Ishikawa (cell line): Measurements from ENCODE around the gene NHLRC4.

ENCODE experiments used
- EP300 ChIP-seq: IDR thresholded peaks from 2 replicates; pipeline ENCODE4 v1.6.1; 2012; ENCODE audit warnings: borderline replicate concordance
- RAD21 ChIP-seq: IDR thresholded peaks from 2 replicates; pipeline ENCODE4 v1.6.1; 2012; ENCODE audit warnings: low read depth
- TAF1 ChIP-seq: IDR thresholded peaks from 2 replicates; pipeline ENCODE4 v1.6.1; 2012; ENCODE audit warnings: low read depth, mild to moderate bottlenecking
- TF ChIP-seq, protein P1 (sequence below): IDR thresholded peaks from 2 replicates; pipeline ENCODE4 v1.6.1; 2012; ENCODE audit warnings: low read depth, mild to moderate bottlenecking
- TF ChIP-seq, protein P2 (sequence below): IDR thresholded peaks from 2 replicates; pipeline ENCODE4 v1.6.1; 2012
- TF ChIP-seq, protein P3 (sequence below): IDR thresholded peaks from 2 replicates; pipeline ENCODE4 v1.6.1; 2012

DNA sequence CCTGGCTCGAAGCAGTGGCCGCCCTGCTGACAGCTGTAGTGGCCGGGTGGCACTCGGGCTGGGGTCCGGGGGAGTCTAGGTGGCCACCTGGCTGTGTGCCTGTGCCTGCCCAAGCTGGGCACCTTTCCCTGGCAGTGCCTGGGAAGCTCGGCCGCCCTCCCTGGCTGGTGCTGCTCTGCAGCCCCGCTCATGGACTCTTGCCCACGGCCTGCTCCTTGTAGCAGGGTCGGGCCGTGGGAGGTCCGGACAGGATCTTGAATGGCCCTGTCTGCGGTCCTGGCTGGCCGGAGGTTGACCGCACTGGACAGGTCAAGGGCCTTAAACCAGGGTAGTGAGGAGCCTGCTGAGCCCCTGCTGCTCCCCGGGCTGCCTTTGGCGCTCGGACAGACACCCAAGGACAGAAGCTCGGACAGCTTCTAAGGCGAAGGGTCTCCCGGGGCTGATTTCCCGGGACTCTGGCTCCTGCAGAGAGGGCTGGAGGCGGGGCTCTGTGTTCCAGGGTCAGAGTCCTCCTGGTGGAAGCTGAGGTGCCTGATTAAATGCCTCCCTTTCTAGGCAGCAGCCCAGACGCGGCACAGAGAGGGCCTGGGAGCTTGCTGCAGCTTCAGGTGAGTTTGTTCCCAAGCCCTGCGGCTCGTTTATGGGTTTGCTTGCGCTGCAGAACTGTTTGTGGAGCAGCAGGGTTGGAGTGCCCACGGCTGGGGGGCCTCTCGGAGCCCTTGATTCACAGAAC, 33.2 kb upstream of the NHLRC4 start:
- TF ChIP-seq, protein P1, sequence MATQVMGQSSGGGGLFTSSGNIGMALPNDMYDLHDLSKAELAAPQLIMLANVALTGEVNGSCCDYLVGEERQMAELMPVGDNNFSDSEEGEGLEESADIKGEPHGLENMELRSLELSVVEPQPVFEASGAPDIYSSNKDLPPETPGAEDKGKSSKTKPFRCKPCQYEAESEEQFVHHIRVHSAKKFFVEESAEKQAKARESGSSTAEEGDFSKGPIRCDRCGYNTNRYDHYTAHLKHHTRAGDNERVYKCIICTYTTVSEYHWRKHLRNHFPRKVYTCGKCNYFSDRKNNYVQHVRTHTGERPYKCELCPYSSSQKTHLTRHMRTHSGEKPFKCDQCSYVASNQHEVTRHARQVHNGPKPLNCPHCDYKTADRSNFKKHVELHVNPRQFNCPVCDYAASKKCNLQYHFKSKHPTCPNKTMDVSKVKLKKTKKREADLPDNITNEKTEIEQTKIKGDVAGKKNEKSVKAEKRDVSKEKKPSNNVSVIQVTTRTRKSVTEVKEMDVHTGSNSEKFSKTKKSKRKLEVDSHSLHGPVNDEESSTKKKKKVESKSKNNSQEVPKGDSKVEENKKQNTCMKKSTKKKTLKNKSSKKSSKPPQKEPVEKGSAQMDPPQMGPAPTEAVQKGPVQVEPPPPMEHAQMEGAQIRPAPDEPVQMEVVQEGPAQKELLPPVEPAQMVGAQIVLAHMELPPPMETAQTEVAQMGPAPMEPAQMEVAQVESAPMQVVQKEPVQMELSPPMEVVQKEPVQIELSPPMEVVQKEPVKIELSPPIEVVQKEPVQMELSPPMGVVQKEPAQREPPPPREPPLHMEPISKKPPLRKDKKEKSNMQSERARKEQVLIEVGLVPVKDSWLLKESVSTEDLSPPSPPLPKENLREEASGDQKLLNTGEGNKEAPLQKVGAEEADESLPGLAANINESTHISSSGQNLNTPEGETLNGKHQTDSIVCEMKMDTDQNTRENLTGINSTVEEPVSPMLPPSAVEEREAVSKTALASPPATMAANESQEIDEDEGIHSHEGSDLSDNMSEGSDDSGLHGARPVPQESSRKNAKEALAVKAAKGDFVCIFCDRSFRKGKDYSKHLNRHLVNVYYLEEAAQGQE: no peak
- TF ChIP-seq EP300 (no peak), TAF1 (no peak), RAD21 (no peak)
- TF ChIP-seq, protein P2, sequence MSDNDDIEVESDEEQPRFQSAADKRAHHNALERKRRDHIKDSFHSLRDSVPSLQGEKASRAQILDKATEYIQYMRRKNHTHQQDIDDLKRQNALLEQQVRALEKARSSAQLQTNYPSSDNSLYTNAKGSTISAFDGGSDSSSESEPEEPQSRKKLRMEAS: no peak
- TF ChIP-seq, protein P3, sequence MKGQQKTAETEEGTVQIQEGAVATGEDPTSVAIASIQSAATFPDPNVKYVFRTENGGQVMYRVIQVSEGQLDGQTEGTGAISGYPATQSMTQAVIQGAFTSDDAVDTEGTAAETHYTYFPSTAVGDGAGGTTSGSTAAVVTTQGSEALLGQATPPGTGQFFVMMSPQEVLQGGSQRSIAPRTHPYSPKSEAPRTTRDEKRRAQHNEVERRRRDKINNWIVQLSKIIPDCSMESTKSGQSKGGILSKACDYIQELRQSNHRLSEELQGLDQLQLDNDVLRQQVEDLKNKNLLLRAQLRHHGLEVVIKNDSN: no peak
